SK-N-SH (cell line): Measurements from ENCODE around the gene MUC2. TPM values are rescaled to one million over a fixed set of nuclear protein-coding genes. Genes with fewer than 3 reads are reported as not detected.

Experiments
- CTCF ChIA-PET: fragments of 300-600, 350-600 bp; formaldehyde crosslinking; extraction: SDS; loops from one replicate; lab custom pipeline; 2021; lab: Yijun Ruan, JAX
- POLR2A ChIA-PET: fragments of 350-600 bp; sonication (Branson Sonifier 250); formaldehyde crosslinking; extraction: SDS; loops from one replicate; lab custom pipeline; 2020; ENCODE audit warnings: antibody characterized with exemption, inconsistent platforms; lab: Yijun Ruan, JAX
- DNase-seq: peaks from one replicate; pipeline ENCODE4 v3.0.0; 2012
- H2AFZ ChIP-seq: fragments of 200-600 bp; sonication (generic); 2 replicates; pipeline ENCODE4 v1.8.1; 2016; ENCODE audit warnings: antibody characterized with exemption, mild to moderate bottlenecking, low read depth
- H3F3A ChIP-seq: fragments of 200-600 bp; sonication (generic); replicated peaks from 2 replicates; pipeline ENCODE3; 2016; ENCODE audit warnings: antibody characterized with exemption, mild to moderate bottlenecking; ENCODE audit not compliant: insufficient read depth
- H3K27ac ChIP-seq, 2 experiments: fragments of 200-500 bp in 1 of 2; fragments of 200-600 bp in 1 of 2; sonication (Bioruptor generic) in 1 of 2; sonication (generic), shearing (Covaris generic) in 1 of 2; 2 replicates each; pipeline versions ENCODE4 v1.5.1 to v1.6.1; 2014 to 2016; ENCODE audit warnings: low read depth in 2 of 2, inconsistent platforms in 1 of 2, low read length in 1 of 2, mild to moderate bottlenecking in 1 of 2, mixed read lengths in 1 of 2
- H3K27me3 ChIP-seq: fragments of 200-600 bp; sonication (generic), shearing (Covaris generic); 2 replicates; pipeline ENCODE4 v1.6.1; 2016; ENCODE audit warnings: mixed run types; ENCODE audit not compliant: insufficient read depth
- H3K36me3 ChIP-seq, 2 experiments: fragments of 200-500 bp in 1 of 2; fragments of 200-600 bp in 1 of 2; sonication (Bioruptor generic) in 1 of 2; sonication (generic) in 1 of 2; replicated peaks in 1 of 2; 2 replicates each; pipeline versions ENCODE3 to v1.5.1; 2014 to 2016; ENCODE audit warnings: low read length in 1 of 2, mild to moderate bottlenecking in 1 of 2; ENCODE audit not compliant: insufficient read depth in 2 of 2, control insufficient read depth in 1 of 2
- H3K4me1 ChIP-seq, 2 experiments: fragments of 200-500 bp in 1 of 2; fragments of 200-600 bp in 1 of 2; sonication (Bioruptor generic) in 1 of 2; sonication (generic), shearing (Covaris generic) in 1 of 2; 2 replicates each; pipeline versions ENCODE4 v1.5.1 to v1.6.1; 2014 to 2016; ENCODE audit warnings: low read depth in 1 of 2, low read length in 1 of 2, mixed run types in 1 of 2; ENCODE audit not compliant: insufficient read depth in 2 of 2, control insufficient read depth in 1 of 2
- H3K4me2 ChIP-seq: fragments of 200-600 bp; sonication (generic), shearing (Covaris generic); 2 replicates; pipeline ENCODE4 v1.6.1; 2017; ENCODE audit warnings: mixed run types
- H3K4me3 ChIP-seq, 2 experiments: fragments of 200-500 bp in 1 of 2; fragments of 200-600 bp in 1 of 2; sonication (Bioruptor generic) in 1 of 2; sonication (generic), shearing (Covaris generic) in 1 of 2; 2 replicates each; pipeline versions ENCODE4 v1.5.1 to v1.8.1; 2014 to 2016; ENCODE audit warnings: low read depth in 2 of 2, inconsistent platforms in 1 of 2, low read length in 1 of 2, mild to moderate bottlenecking in 1 of 2, mixed read lengths in 1 of 2, moderate library complexity in 1 of 2
- H3K79me2 ChIP-seq: fragments of 200-600 bp; sonication (generic); 2 replicates; pipeline ENCODE4 v1.8.1; 2017; ENCODE audit warnings: mild to moderate bottlenecking; ENCODE audit not compliant: insufficient read depth
- H3K9ac ChIP-seq: fragments of 200-600 bp; sonication (generic); 2 replicates; pipeline ENCODE4 v1.6.1; 2017; ENCODE audit warnings: mixed run types
- H3K9me2 ChIP-seq: fragments of 200-600 bp; sonication (generic); 2 replicates; pipeline ENCODE4 v1.6.1; 2017; ENCODE audit warnings: mixed run types
- H3K9me3 ChIP-seq: fragments of 200-600 bp; sonication (generic); 2 replicates; pipeline ENCODE4 v1.6.1; 2017; ENCODE audit warnings: mixed run types, mild to moderate bottlenecking, moderate library complexity
- H4K20me1 ChIP-seq: fragments of 200-600 bp; sonication (generic); 2 replicates; pipeline ENCODE4 v1.6.1; 2017; ENCODE audit warnings: mild to moderate bottlenecking, mixed run types; ENCODE audit not compliant: insufficient read depth
- EP300 ChIP-seq, 2 experiments: IDR thresholded peaks; 2 replicates each; pipeline versions ENCODE4 v1.4.0 to v1.6.1; 2012; ENCODE audit warnings: borderline replicate concordance in 1 of 2, low read depth in 1 of 2, low read length in 1 of 2
- RXRA ChIP-seq: IDR thresholded peaks from 2 replicates; pipeline ENCODE4 v1.4.0; 2012; ENCODE audit warnings: low read depth, mild to moderate bottlenecking, borderline replicate concordance
- SIN3A ChIP-seq: IDR thresholded peaks from 2 replicates; pipeline ENCODE4 v1.6.1; 2012; ENCODE audit warnings: low read depth, mild to moderate bottlenecking, low read length, moderate library complexity, borderline replicate concordance
- WGBS: methylation state at CpG from one replicate; pipeline ENCODE4 v1.1.6; 2017; ENCODE audit warnings: low lambda C conversion rate; 5-methylcytosine and 5-hydroxymethylcytosine counted together
- polyA plus RNA-seq, 3 experiments: library from polyadenylated mRNA; depleted of rRNA; stranded (reverse); fragments of >200 nt; gene quantifications; 2 replicates each; pipeline ENCODE4 v1.2.3, GENCODE V29; 2012
- TF ChIP-seq, protein P1 (sequence below): fragments of 150-350 bp; IDR thresholded peaks from 2 replicates; pipeline ENCODE4 v1.6.1; 2017; ENCODE audit warnings: antibody characterized with exemption, low read length, low read depth, borderline replicate concordance
- TF ChIP-seq, protein P2 (sequence below): IDR thresholded peaks from 2 replicates; pipeline ENCODE4 v1.4.0; 2012; ENCODE audit warnings: low read depth
- TF ChIP-seq, protein P3 (sequence below): IDR thresholded peaks from 2 replicates; pipeline ENCODE4 v1.4.0; 2012; ENCODE audit warnings: low read depth, borderline replicate concordance
- TF ChIP-seq, protein P4 (sequence below): IDR thresholded peaks from 2 replicates; pipeline ENCODE4 v1.6.1; 2012; ENCODE audit warnings: mild to moderate bottlenecking, low read depth, low read length, moderate library complexity

The MUC2 gene
- polyA plus RNA-seq, 1 of the 3 experiments (the other 2 are of a cell fraction) = not detected

DNA sequence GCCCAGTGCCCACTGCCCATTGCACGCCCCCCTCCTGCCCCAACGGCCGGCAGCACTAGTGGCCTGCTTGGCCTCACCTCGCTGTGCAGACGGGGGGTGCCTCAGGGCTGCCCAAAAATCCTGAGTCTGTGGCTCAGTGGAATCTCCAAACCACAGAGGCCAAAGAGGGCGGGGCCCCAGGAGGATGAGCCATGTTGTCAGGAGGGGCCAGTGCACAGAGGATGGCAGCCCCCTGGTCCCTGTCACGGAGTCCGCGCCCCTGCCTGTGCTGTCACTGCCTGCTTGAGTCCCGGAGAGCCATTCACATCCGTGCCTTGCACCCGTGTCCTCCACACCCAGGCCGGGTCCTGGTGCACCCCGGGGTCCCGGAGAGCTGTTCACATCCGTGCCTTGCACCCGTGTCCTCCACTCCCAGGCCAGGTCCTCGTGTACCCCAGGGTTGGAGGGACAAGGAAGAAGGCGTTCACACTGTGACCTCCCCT lies 46.7 kb downstream of the MUC2 start (continued):
- TF ChIP-seq, protein P1, sequence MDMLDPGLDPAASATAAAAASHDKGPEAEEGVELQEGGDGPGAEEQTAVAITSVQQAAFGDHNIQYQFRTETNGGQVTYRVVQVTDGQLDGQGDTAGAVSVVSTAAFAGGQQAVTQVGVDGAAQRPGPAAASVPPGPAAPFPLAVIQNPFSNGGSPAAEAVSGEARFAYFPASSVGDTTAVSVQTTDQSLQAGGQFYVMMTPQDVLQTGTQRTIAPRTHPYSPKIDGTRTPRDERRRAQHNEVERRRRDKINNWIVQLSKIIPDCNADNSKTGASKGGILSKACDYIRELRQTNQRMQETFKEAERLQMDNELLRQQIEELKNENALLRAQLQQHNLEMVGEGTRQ = no peak
- no peak for TF ChIP-seq RXRA
- TF ChIP-seq, protein P2, sequence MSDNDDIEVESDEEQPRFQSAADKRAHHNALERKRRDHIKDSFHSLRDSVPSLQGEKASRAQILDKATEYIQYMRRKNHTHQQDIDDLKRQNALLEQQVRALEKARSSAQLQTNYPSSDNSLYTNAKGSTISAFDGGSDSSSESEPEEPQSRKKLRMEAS = no peak
- TF ChIP-seq, protein P3, sequence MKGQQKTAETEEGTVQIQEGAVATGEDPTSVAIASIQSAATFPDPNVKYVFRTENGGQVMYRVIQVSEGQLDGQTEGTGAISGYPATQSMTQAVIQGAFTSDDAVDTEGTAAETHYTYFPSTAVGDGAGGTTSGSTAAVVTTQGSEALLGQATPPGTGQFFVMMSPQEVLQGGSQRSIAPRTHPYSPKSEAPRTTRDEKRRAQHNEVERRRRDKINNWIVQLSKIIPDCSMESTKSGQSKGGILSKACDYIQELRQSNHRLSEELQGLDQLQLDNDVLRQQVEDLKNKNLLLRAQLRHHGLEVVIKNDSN = no peak

DNA sequence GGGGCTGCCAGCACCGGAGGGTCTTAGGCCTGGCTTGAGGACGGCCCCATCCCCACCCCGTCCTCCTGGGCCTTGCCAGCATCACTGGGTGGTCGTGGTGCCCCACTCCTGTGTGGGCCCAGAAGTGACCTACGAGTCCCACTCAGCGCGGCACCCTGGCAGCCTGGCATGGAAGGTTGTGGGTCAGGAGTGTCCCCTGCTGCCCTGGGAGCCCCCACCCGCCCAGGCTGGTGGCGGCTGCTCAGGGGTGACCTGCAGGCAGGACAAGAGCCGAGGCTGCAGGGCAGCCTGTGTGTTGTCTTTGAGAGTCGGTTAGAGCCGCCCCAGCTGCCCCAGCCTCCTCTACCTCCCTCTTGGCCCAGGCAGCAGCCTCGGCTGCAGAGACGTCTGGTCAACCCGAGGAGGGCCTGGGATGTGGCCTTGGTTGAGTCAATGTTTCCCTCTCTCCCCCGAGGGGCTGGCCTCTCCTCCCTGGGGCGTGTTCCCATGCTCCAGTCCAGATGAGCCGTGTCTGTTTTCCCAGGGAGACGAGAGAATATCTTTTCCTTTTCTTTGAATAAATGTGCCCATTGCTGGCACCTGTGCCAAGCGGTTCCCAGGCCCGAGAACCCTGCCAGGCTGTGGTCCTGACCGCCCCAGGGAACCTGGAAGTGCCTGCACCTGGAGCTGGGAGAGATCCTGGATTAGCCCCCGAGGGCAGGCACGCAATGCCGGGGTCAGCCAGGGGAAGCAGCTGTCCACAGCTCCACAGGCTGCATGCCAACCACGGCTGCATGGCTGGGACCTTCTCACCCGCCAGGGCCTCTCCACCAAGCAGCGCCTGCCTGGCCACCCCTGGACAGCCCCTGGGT lies 47.4 kb downstream of the MUC2 start:
- Histone ChIP-seq H3K9ac (no peak overlapping the region), H3K36me3 (no peaks in the 10 kb centered on the region), H3K4me1 (no peaks in the 10 kb centered on the region), H4K20me1 (no peaks in the 10 kb centered on the region), H3F3A (no peaks in the 10 kb centered on the region), H3K4me3 (no peak overlapping the region), H3K27ac (no peak overlapping the region), H2AFZ (no peak overlapping the region), H3K4me2 (no peak overlapping the region), H3K79me2 (no peaks in the 10 kb centered on the region), H3K27me3 (no peaks in the 10 kb centered on the region)
- CTCF ChIA-PET = no interaction called here
- POLR2A ChIA-PET = no interaction called here
- peak; percentile 38 for DNase-seq
- TF ChIP-seq, protein P3 = no peak
- TF ChIP-seq RXRA (no peak), SIN3A (no peak), EP300 (IDR thresholded peaks at IDR 0.05; ENCODE audit: borderline replicate concordance in 1 of 2, low read depth in 1 of 2, low read length in 1 of 2) (no peak)
- TF ChIP-seq, protein P4, sequence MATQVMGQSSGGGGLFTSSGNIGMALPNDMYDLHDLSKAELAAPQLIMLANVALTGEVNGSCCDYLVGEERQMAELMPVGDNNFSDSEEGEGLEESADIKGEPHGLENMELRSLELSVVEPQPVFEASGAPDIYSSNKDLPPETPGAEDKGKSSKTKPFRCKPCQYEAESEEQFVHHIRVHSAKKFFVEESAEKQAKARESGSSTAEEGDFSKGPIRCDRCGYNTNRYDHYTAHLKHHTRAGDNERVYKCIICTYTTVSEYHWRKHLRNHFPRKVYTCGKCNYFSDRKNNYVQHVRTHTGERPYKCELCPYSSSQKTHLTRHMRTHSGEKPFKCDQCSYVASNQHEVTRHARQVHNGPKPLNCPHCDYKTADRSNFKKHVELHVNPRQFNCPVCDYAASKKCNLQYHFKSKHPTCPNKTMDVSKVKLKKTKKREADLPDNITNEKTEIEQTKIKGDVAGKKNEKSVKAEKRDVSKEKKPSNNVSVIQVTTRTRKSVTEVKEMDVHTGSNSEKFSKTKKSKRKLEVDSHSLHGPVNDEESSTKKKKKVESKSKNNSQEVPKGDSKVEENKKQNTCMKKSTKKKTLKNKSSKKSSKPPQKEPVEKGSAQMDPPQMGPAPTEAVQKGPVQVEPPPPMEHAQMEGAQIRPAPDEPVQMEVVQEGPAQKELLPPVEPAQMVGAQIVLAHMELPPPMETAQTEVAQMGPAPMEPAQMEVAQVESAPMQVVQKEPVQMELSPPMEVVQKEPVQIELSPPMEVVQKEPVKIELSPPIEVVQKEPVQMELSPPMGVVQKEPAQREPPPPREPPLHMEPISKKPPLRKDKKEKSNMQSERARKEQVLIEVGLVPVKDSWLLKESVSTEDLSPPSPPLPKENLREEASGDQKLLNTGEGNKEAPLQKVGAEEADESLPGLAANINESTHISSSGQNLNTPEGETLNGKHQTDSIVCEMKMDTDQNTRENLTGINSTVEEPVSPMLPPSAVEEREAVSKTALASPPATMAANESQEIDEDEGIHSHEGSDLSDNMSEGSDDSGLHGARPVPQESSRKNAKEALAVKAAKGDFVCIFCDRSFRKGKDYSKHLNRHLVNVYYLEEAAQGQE = no peak
- TF ChIP-seq, all 33 proteins: peak for 0
- Histone ChIP-seq H3K9me3 (no peaks in the 10 kb centered on the region), H3K9me2 (no peaks in the 10 kb centered on the region)
- 11% methylated on average over 6 of the region's 28 CpGs for WGBS
